Ascending aorta (tissue), 2 donors: ENCODE data around the gene FREY1. TPM values are rescaled to one million over a fixed set of nuclear protein-coding genes. Genes with fewer than 3 reads are reported as not detected.

Experiments used
- DNase-seq, 2 donors: peaks; one replicate each; pipeline ENCODE4 v3.0.0-alpha.2; 2019; ENCODE audit warnings: low spot score in 2 of 2
- H3K27ac ChIP-seq, 2 donors: fragments of 200-600 bp; sonication (generic); one replicate each; pipeline ENCODE4 v1.5.1; 2016 to 2017; ENCODE audit warnings: mild to moderate bottlenecking in 1 of 2
- H3K27me3 ChIP-seq: fragments of 200-600 bp; sonication (generic); one replicate; pipeline ENCODE4 v1.5.1; 2017
- H3K36me3 ChIP-seq, 2 donors: fragments of 200-600 bp; sonication (generic); one replicate each; pipeline ENCODE4 v1.5.1; 2016
- H3K4me1 ChIP-seq, 2 donors: fragments of 200-600 bp; sonication (generic); one replicate each; pipeline ENCODE4 v1.5.1; 2016 to 2017; ENCODE audit warnings: mild to moderate bottlenecking in 1 of 2
- H3K4me3 ChIP-seq, 2 donors: fragments of 200-600 bp; sonication (generic); one replicate each; pipeline ENCODE4 v1.5.1; 2016 to 2017; ENCODE audit warnings: mild to moderate bottlenecking in 1 of 2
- H3K9me3 ChIP-seq, 2 donors: fragments of 200-600 bp; sonication (generic); one replicate each; pipeline ENCODE4 v1.5.1; 2016
- intact Hi-C: fragments of 100-400 bp; cut with DNase I; formaldehyde crosslinking; loops from one replicate; pipeline ENCODE4 v1.15.1; 2023
- total RNA-seq: library from RNA; depleted of rRNA; stranded (reverse); fragments of >200 nt; gene quantifications from one replicate; pipeline ENCODE4 v1.1.0, GENCODE V29; 2016
- TF ChIP-seq, protein P1 (sequence below), 3 experiments: fragments of 200-600 bp in 2 of 3; fragments of 450-650 bp in 1 of 3; sonication (generic) in 2 of 3; IDR thresholded peaks; one replicate each; pipeline ENCODE4 v1.5.1; 2016 to 2019; ENCODE audit warnings: antibody characterized with exemption in 3 of 3, mild to moderate bottlenecking in 1 of 3, moderate library complexity in 1 of 3

FREY1 gene
- total RNA-seq, 1 donor from 2014 or later: not detected

DNA sequence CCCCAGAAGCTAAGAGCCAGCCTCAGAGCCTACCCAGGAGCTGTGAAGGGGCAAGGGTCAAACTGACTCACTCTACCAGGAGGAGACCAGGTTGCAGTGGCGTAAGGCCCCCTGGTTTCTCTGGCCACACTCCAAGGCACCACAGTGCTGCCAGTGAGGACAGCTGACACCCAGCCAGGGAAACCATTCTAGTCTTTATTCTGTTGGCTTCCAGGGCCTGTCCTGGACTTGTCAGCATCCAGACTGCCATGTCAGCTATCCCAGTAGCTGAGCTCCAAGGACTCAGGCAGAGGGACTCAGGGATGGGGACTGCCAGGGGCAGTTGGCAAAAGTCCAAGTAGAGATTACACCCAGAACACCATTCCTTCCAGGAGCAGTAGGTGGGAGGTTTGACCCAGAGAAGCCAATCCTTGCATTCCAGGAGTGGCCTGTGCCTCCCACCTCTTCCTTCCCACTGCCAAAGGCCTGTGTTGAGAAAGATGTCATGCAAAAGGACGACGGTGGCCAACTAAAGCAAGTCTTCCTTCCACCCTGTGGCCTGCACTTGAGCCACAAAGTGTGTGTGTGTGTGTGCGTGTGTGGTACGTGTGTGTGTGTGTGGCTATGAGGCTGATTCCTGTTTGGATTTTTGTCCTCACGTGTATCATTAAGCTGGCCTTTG lies 25.2 kb downstream of the FREY1 start:
- Histone ChIP-seq H3K9me3 (no peaks in the 10 kb centered on the region), H3K4me3 (no peak overlapping the region), H3K27me3 (no peaks in the 10 kb centered on the region), H3K4me1 (peaks cover 0 to 6% of the 10 kb centered on the region in 2 donors), H3K27ac (no peak overlapping the region), H3K36me3 (peaks cover 42 to 54% of the 10 kb centered on the region in 2 donors)
- intact Hi-C loops: no loop called here
- no peak for DNase-seq
- TF ChIP-seq, protein P1, sequence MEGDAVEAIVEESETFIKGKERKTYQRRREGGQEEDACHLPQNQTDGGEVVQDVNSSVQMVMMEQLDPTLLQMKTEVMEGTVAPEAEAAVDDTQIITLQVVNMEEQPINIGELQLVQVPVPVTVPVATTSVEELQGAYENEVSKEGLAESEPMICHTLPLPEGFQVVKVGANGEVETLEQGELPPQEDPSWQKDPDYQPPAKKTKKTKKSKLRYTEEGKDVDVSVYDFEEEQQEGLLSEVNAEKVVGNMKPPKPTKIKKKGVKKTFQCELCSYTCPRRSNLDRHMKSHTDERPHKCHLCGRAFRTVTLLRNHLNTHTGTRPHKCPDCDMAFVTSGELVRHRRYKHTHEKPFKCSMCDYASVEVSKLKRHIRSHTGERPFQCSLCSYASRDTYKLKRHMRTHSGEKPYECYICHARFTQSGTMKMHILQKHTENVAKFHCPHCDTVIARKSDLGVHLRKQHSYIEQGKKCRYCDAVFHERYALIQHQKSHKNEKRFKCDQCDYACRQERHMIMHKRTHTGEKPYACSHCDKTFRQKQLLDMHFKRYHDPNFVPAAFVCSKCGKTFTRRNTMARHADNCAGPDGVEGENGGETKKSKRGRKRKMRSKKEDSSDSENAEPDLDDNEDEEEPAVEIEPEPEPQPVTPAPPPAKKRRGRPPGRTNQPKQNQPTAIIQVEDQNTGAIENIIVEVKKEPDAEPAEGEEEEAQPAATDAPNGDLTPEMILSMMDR (IDR thresholded peaks at IDR 0.05): no peak

DNA sequence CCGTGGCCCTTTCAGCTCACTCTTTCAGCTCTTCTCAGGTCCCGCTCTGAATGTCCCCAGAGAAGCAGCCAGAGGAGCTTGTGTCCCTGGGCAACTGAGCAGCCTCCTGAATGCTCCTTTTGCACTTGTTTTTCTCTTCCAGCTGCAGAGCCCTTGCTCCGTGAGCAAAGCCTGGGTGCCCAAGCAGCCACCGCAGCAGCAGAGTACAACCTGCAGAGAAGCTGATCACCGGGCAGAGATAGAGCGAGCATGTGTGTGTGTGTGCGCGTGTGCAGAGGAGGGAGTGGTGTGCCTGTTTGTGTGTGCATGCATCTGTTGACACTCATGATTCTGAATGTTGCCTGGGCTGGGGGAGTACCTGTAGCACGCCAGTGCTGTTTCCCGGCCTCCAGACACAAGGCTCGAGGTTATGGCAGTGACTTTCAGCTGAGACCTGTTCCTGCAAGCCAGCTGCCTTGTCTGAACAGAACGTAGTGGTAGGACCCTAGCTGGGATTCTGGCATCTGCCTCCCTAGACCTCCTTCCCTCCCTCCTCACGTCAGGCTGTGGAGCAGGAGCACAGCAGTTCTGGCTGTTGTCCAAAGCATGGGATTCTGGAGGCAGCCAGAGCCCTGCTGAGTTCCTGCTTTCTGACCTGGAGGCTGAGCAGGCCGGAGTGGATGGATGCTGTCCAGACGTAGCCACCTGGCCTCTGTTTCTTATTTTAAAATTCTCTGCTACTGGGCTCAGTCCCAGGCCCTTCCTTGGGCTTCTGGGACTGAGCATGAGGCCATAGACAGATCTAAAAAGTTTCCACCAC lies 26.1 kb downstream of the FREY1 start:
- DNase-seq: no peak
- Histone ChIP-seq H3K27ac (no peak overlapping the region), H3K4me1 (peaks cover 0 to 6% of the 10 kb centered on the region in 2 donors), H3K9me3 (no peaks in the 10 kb centered on the region), H3K36me3 (peaks cover 42 to 63% of the 10 kb centered on the region in 2 donors), H3K27me3 (no peaks in the 10 kb centered on the region), H3K4me3 (no peak overlapping the region)
- intact Hi-C loops: no loop called here
- TF ChIP-seq, protein P1 (IDR thresholded peaks at IDR 0.05): no peak

DNA sequence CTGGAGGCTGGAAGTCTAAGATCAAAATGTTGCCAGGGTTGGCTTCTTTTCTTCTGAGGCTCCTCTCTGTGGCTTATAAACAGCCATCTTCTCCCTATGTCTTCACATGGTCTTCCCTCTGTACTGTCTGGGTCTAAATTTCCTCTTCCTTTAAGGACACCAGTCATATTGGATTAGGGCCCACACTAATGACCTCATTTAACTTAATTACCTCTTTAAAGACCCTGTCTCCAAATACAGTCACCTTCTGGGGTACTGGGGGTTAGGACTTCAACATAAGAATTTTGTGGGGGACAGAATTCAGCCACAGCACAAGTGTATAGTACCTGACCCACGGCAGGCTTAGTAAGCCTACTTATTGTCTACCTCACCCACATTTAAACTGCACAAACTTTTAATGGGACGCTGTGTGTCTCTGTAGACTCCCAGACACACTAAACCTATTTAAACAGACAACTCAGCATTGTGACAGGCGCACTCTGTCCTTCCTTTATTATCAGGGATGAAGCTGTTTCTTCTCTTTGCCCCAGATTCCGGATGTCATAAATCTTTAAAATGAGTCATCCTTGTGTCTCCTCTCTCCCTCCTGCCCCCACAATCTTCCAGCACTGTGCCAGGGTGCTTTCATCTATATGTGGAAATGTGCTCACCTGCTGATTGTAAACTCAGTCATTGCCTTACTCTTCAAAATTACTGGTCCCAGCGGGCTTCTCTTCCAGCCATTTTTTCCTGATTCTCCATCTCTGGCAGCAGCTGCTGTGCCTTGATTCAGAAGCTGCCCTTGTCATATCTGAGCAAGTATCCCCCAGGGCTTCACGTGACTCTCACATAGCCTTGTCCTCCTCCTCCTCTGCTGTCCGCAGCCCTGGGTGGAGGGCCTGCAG lies 27.0 kb downstream of the FREY1 start:
- H3K27ac ChIP-seq: no peak overlapping the region
- no peak for DNase-seq
- intact Hi-C loops: no loop called here
- H3K27me3 ChIP-seq: no peaks in the 10 kb centered on the region
- H3K4me1 ChIP-seq: peaks cover 0 to under 1% of the 10 kb centered on the region in 2 donors
- H3K4me3 ChIP-seq: no peak overlapping the region
- H3K9me3 ChIP-seq: no peaks in the 10 kb centered on the region
- H3K36me3 ChIP-seq: peaks cover 42 to 72% of the 10 kb centered on the region in 2 donors
- TF ChIP-seq, protein P1 (IDR thresholded peaks at IDR 0.05): no peak

DNA sequence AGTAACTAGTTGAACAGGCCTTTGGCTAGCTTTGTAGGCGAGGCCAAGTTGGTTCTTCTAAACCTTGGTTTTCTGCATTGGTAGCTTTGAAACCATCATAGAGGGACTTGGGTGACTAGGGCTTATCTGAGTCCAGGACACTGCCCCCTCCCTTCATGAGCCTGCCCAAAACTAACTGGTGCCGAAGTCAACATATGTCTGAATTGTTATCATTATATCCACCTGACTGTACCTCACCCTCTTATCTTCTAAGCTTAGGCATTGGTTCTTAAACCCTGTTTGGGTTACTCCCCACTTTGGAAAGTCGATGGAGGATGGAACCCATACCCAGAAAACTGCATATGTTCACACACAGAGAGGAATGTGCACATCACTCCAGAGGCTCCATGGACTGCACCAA lies 29.2 kb downstream of the FREY1 start:
- no peaks in the 10 kb centered on the region for H3K27me3 ChIP-seq
- intact Hi-C loops: no loop called here
- H3K4me3 ChIP-seq: no peak overlapping the region
- no peak overlapping the region for H3K27ac ChIP-seq
- H3K4me1 ChIP-seq: no peaks in the 10 kb centered on the region
- no peak for DNase-seq
- H3K9me3 ChIP-seq: no peaks in the 10 kb centered on the region
- TF ChIP-seq, protein P1 (IDR thresholded peaks at IDR 0.05): no peak
- H3K36me3 ChIP-seq: peaks cover 63 to 94% of the 10 kb centered on the region in 2 donors

DNA sequence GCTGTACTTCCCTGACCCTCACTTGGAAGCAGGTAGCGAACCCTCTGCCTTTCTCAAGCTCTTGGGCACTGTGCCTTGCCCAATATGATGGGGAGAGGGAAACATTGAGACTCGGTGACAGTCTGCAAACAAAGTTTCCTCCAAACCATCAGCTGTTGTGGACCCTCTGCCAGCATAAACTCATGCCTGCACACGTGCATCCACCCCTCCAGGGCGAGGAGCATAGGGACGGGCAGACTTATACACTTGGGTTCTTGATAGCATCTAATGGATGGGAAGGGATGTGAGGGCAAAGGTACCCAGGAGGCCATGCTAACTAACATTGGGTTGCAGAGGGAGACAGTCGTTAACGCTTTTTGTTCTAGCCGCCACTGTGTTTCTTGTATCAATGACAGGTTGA lies 29.9 kb downstream of the FREY1 start:
- Histone ChIP-seq H3K9me3 (no peaks in the 10 kb centered on the region), H3K27me3 (no peaks in the 10 kb centered on the region), H3K4me3 (no peak overlapping the region), H3K4me1 (no peaks in the 10 kb centered on the region), H3K36me3 (peaks cover 68 to 97% of the 10 kb centered on the region in 2 donors), H3K27ac (no peak overlapping the region)
- TF ChIP-seq, protein P1 (IDR thresholded peaks at IDR 0.05): no peak
- DNase-seq: no peak
- intact Hi-C loops: no loop called here
